SK-N-SH (cell line): ENCODE data around the gene FAM151A. TPM values are rescaled to one million over a fixed set of nuclear protein-coding genes. Genes with fewer than 3 reads are reported as not detected.

Experiments used
- CTCF ChIA-PET: fragments of 300-600, 350-600 bp; formaldehyde crosslinking; extraction: SDS; loops from one replicate; lab custom pipeline; 2021; lab: Yijun Ruan, JAX
- POLR2A ChIA-PET: fragments of 350-600 bp; sonication (Branson Sonifier 250); formaldehyde crosslinking; extraction: SDS; loops from one replicate; lab custom pipeline; 2020; ENCODE audit warnings: antibody characterized with exemption, inconsistent platforms; lab: Yijun Ruan, JAX
- DNase-seq: peaks from one replicate; pipeline ENCODE4 v3.0.0; 2012
- H2AFZ ChIP-seq: fragments of 200-600 bp; sonication (generic); 2 replicates; pipeline ENCODE4 v1.8.1; 2016; ENCODE audit warnings: antibody characterized with exemption, mild to moderate bottlenecking, low read depth
- H3F3A ChIP-seq: fragments of 200-600 bp; sonication (generic); replicated peaks from 2 replicates; pipeline ENCODE3; 2016; ENCODE audit warnings: antibody characterized with exemption, mild to moderate bottlenecking; ENCODE audit not compliant: insufficient read depth
- H3K27ac ChIP-seq, 2 experiments: fragments of 200-500 bp in 1 of 2; fragments of 200-600 bp in 1 of 2; sonication (Bioruptor generic) in 1 of 2; sonication (generic), shearing (Covaris generic) in 1 of 2; 2 replicates each; pipeline versions ENCODE4 v1.5.1 to v1.6.1; 2014 to 2016; ENCODE audit warnings: low read depth in 2 of 2, inconsistent platforms in 1 of 2, low read length in 1 of 2, mild to moderate bottlenecking in 1 of 2, mixed read lengths in 1 of 2
- H3K27me3 ChIP-seq: fragments of 200-600 bp; sonication (generic), shearing (Covaris generic); 2 replicates; pipeline ENCODE4 v1.6.1; 2016; ENCODE audit warnings: mixed run types; ENCODE audit not compliant: insufficient read depth
- H3K36me3 ChIP-seq, 2 experiments: fragments of 200-500 bp in 1 of 2; fragments of 200-600 bp in 1 of 2; sonication (Bioruptor generic) in 1 of 2; sonication (generic) in 1 of 2; replicated peaks in 1 of 2; 2 replicates each; pipeline versions ENCODE3 to v1.5.1; 2014 to 2016; ENCODE audit warnings: low read length in 1 of 2, mild to moderate bottlenecking in 1 of 2; ENCODE audit not compliant: insufficient read depth in 2 of 2, control insufficient read depth in 1 of 2
- H3K4me1 ChIP-seq, 2 experiments: fragments of 200-500 bp in 1 of 2; fragments of 200-600 bp in 1 of 2; sonication (Bioruptor generic) in 1 of 2; sonication (generic), shearing (Covaris generic) in 1 of 2; 2 replicates each; pipeline versions ENCODE4 v1.5.1 to v1.6.1; 2014 to 2016; ENCODE audit warnings: low read depth in 1 of 2, low read length in 1 of 2, mixed run types in 1 of 2; ENCODE audit not compliant: insufficient read depth in 2 of 2, control insufficient read depth in 1 of 2
- H3K4me2 ChIP-seq: fragments of 200-600 bp; sonication (generic), shearing (Covaris generic); 2 replicates; pipeline ENCODE4 v1.6.1; 2017; ENCODE audit warnings: mixed run types
- H3K4me3 ChIP-seq, 2 experiments: fragments of 200-500 bp in 1 of 2; fragments of 200-600 bp in 1 of 2; sonication (Bioruptor generic) in 1 of 2; sonication (generic), shearing (Covaris generic) in 1 of 2; 2 replicates each; pipeline versions ENCODE4 v1.5.1 to v1.8.1; 2014 to 2016; ENCODE audit warnings: low read depth in 2 of 2, inconsistent platforms in 1 of 2, low read length in 1 of 2, mild to moderate bottlenecking in 1 of 2, mixed read lengths in 1 of 2, moderate library complexity in 1 of 2
- H3K79me2 ChIP-seq: fragments of 200-600 bp; sonication (generic); 2 replicates; pipeline ENCODE4 v1.8.1; 2017; ENCODE audit warnings: mild to moderate bottlenecking; ENCODE audit not compliant: insufficient read depth
- H3K9ac ChIP-seq: fragments of 200-600 bp; sonication (generic); 2 replicates; pipeline ENCODE4 v1.6.1; 2017; ENCODE audit warnings: mixed run types
- H3K9me2 ChIP-seq: fragments of 200-600 bp; sonication (generic); 2 replicates; pipeline ENCODE4 v1.6.1; 2017; ENCODE audit warnings: mixed run types
- H3K9me3 ChIP-seq: fragments of 200-600 bp; sonication (generic); 2 replicates; pipeline ENCODE4 v1.6.1; 2017; ENCODE audit warnings: mixed run types, mild to moderate bottlenecking, moderate library complexity
- H4K20me1 ChIP-seq: fragments of 200-600 bp; sonication (generic); 2 replicates; pipeline ENCODE4 v1.6.1; 2017; ENCODE audit warnings: mild to moderate bottlenecking, mixed run types; ENCODE audit not compliant: insufficient read depth
- ELF1 ChIP-seq: IDR thresholded peaks from 2 replicates; pipeline ENCODE4 v1.4.0; 2012
- EP300 ChIP-seq, 2 experiments: IDR thresholded peaks; 2 replicates each; pipeline versions ENCODE4 v1.4.0 to v1.6.1; 2012; ENCODE audit warnings: borderline replicate concordance in 1 of 2, low read depth in 1 of 2, low read length in 1 of 2
- FOSL2 ChIP-seq: IDR thresholded peaks from 2 replicates; pipeline ENCODE4 v1.4.0; 2012; ENCODE audit warnings: low read depth, mild to moderate bottlenecking, moderate library complexity, borderline replicate concordance
- FOXM1 ChIP-seq: IDR thresholded peaks from 2 replicates; pipeline ENCODE4 v1.4.0; 2012; ENCODE audit warnings: low read depth, mild to moderate bottlenecking
- GABPA ChIP-seq: IDR thresholded peaks from 2 replicates; pipeline ENCODE4 v1.4.0; 2012; ENCODE audit warnings: low read depth, mild to moderate bottlenecking
- MEF2A ChIP-seq: IDR thresholded peaks from 2 replicates; pipeline ENCODE4 v1.4.0; 2012; ENCODE audit warnings: low read depth, borderline replicate concordance
- MXI1 ChIP-seq: IDR thresholded peaks from 2 replicates; pipeline ENCODE4 v1.6.1; 2012; ENCODE audit warnings: mild to moderate bottlenecking, low read depth, low read length, improper control_type of control experiment
- NFIC ChIP-seq: IDR thresholded peaks from 2 replicates; pipeline ENCODE4 v1.4.0; 2012; ENCODE audit warnings: borderline replicate concordance
- POLR2AphosphoS5 ChIP-seq: IDR thresholded peaks from 2 replicates; pipeline ENCODE4 v1.6.1; 2012; ENCODE audit warnings: low read depth, low read length
- SIN3A ChIP-seq: IDR thresholded peaks from 2 replicates; pipeline ENCODE4 v1.6.1; 2012; ENCODE audit warnings: low read depth, mild to moderate bottlenecking, low read length, moderate library complexity, borderline replicate concordance
- SMC3 ChIP-seq: IDR thresholded peaks from 2 replicates; pipeline ENCODE4 v1.6.1; 2012; ENCODE audit warnings: low read depth, low read length, improper control_type of control experiment
- TAF1 ChIP-seq: IDR thresholded peaks from 2 replicates; pipeline ENCODE4 v1.6.1; 2012; ENCODE audit warnings: low read depth, mild to moderate bottlenecking, low read length, moderate library complexity, borderline replicate concordance
- YY1 ChIP-seq: IDR thresholded peaks from 2 replicates; pipeline ENCODE4 v1.4.0; 2012; ENCODE audit warnings: low read depth, mild to moderate bottlenecking
- WGBS: methylation state at CpG from one replicate; pipeline ENCODE4 v1.1.6; 2017; ENCODE audit warnings: low lambda C conversion rate; 5-methylcytosine and 5-hydroxymethylcytosine counted together
- polyA plus RNA-seq, 3 experiments: library from polyadenylated mRNA; depleted of rRNA; stranded (reverse); fragments of >200 nt; gene quantifications; 2 replicates each; pipeline ENCODE4 v1.2.3, GENCODE V29; 2012
- TF ChIP-seq, protein P1 (sequence below): IDR thresholded peaks from 2 replicates; pipeline ENCODE4 v1.4.0; 2012; ENCODE audit warnings: low read depth, borderline replicate concordance
- TF ChIP-seq, protein P2 (sequence below): IDR thresholded peaks from 2 replicates; pipeline ENCODE4 v1.4.0; 2012; ENCODE audit warnings: low read depth, borderline replicate concordance
- TF ChIP-seq, protein P3 (sequence below): fragments of 150-350 bp; IDR thresholded peaks from 2 replicates; pipeline ENCODE4 v1.6.1; 2017; ENCODE audit warnings: antibody characterized with exemption, low read length, low read depth, borderline replicate concordance

FAM151A gene
- polyA plus RNA-seq, 1 of the 3 experiments (the other 2 are of a cell fraction): not detected

GRCh38 chr1:54645806-54646676, 22.7 kb upstream of the FAM151A start:
- WGBS: 85% methylated on average over 7 of the region's 7 CpGs
- no peaks in the 10 kb centered on the region for H3K36me3 ChIP-seq
- H3K9me3 ChIP-seq: 0 out of 2 replicates have a peak, but pooled peaks cover 7% of the 10 kb centered on the region
- POLR2A ChIA-PET: no interaction called here
- no peak overlapping the region for H3K4me2 ChIP-seq
- no peaks in the 10 kb centered on the region for H3K9me2 ChIP-seq
- no peak overlapping the region for H2AFZ ChIP-seq
- DNase-seq: no peak
- no peak overlapping the region for H3K9ac ChIP-seq
- H3K27ac ChIP-seq: no peak overlapping the region
- no peaks in the 10 kb centered on the region for H4K20me1 ChIP-seq
- TF ChIP-seq POLR2AphosphoS5 (no peak), NFIC (no peak)
- TF ChIP-seq, all 33 proteins: peak for 0
- CTCF ChIA-PET: no interaction called here
- H3K79me2 ChIP-seq: no peaks in the 10 kb centered on the region
- H3F3A ChIP-seq: no peaks in the 10 kb centered on the region
- no peaks in the 10 kb centered on the region for H3K4me1 ChIP-seq
- no peaks in the 10 kb centered on the region for H3K27me3 ChIP-seq
- no peak overlapping the region for H3K4me3 ChIP-seq

GRCh38 chr1:54643736-54644135, 20.4 kb upstream of the FAM151A start:
- 0 out of 2 replicates have a peak, but pooled peaks cover 7% of the 10 kb centered on the region for H3K9me3 ChIP-seq
- no peak overlapping the region for H2AFZ ChIP-seq
- ChIA-PET POLR2A (no interaction called here), CTCF (no interaction called here)
- no peaks in the 10 kb centered on the region for H3K9me2 ChIP-seq
- no peaks in the 10 kb centered on the region for H3K27me3 ChIP-seq
- DNase-seq: no peak
- TF ChIP-seq, protein P1, sequence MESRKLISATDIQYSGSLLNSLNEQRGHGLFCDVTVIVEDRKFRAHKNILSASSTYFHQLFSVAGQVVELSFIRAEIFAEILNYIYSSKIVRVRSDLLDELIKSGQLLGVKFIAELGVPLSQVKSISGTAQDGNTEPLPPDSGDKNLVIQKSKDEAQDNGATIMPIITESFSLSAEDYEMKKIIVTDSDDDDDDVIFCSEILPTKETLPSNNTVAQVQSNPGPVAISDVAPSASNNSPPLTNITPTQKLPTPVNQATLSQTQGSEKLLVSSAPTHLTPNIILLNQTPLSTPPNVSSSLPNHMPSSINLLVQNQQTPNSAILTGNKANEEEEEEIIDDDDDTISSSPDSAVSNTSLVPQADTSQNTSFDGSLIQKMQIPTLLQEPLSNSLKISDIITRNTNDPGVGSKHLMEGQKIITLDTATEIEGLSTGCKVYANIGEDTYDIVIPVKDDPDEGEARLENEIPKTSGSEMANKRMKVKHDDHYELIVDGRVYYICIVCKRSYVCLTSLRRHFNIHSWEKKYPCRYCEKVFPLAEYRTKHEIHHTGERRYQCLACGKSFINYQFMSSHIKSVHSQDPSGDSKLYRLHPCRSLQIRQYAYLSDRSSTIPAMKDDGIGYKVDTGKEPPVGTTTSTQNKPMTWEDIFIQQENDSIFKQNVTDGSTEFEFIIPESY: no peak
- TF ChIP-seq MEF2A (no peak), NFIC (no peak), FOSL2 (no peak), SIN3A (no peak), FOXM1 (no peak), POLR2AphosphoS5 (no peak), EP300 (IDR thresholded peaks at IDR 0.05; ENCODE audit: borderline replicate concordance in 1 of 2, low read depth in 1 of 2, low read length in 1 of 2) (no peak), GABPA (no peak), SMC3 (no peak), YY1 (no peak), ELF1 (no peak), TAF1 (no peak), MXI1 (no peak)
- TF ChIP-seq, protein P2, sequence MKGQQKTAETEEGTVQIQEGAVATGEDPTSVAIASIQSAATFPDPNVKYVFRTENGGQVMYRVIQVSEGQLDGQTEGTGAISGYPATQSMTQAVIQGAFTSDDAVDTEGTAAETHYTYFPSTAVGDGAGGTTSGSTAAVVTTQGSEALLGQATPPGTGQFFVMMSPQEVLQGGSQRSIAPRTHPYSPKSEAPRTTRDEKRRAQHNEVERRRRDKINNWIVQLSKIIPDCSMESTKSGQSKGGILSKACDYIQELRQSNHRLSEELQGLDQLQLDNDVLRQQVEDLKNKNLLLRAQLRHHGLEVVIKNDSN: no peak
- TF ChIP-seq, protein P3, sequence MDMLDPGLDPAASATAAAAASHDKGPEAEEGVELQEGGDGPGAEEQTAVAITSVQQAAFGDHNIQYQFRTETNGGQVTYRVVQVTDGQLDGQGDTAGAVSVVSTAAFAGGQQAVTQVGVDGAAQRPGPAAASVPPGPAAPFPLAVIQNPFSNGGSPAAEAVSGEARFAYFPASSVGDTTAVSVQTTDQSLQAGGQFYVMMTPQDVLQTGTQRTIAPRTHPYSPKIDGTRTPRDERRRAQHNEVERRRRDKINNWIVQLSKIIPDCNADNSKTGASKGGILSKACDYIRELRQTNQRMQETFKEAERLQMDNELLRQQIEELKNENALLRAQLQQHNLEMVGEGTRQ: no peak
- no peaks in the 10 kb centered on the region for H4K20me1 ChIP-seq
- H3K4me2 ChIP-seq: no peak overlapping the region
- H3K27ac ChIP-seq: no peak overlapping the region
- no peaks in the 10 kb centered on the region for H3K79me2 ChIP-seq
- H3F3A ChIP-seq: no peaks in the 10 kb centered on the region
- H3K36me3 ChIP-seq: no peaks in the 10 kb centered on the region
- no peak overlapping the region for H3K4me3 ChIP-seq
- no peak overlapping the region for H3K9ac ChIP-seq
- no peaks in the 10 kb centered on the region for H3K4me1 ChIP-seq
